Mesenchymal stem cell (in vitro differentiated cells and primary cell): ENCODE results near the gene TTC33.

Experiments
- DNase-seq: peaks from one replicate; pipeline ENCODE4 v3.0.0-alpha.2; 2013
- H2AFZ ChIP-seq: one replicate; pipeline ENCODE4 v1.6.1; 2013; ENCODE audit warnings: low read depth, mild to moderate bottlenecking, control low read depth, inconsistent platforms, low read length, moderate library complexity
- H2AK5ac ChIP-seq: 2 replicates; pipeline ENCODE4 v1.6.1; 2013; ENCODE audit warnings: low read length, moderate library complexity, mild to moderate bottlenecking, inconsistent platforms; ENCODE audit not compliant: severe bottlenecking
- H2BK120ac ChIP-seq: one replicate; pipeline ENCODE4 v1.6.1; 2013; ENCODE audit warnings: low read depth, mild to moderate bottlenecking, inconsistent platforms, low read length, moderate library complexity
- H2BK12ac ChIP-seq, 2 experiments: one replicate each; pipeline ENCODE4 v1.6.1; 2013; ENCODE audit warnings: inconsistent platforms in 2 of 2, low read length in 2 of 2, mild to moderate bottlenecking in 2 of 2, moderate library complexity in 2 of 2, control low read depth in 1 of 2
- H2BK15ac ChIP-seq: one replicate; pipeline ENCODE4 v1.6.1; 2013; ENCODE audit warnings: mild to moderate bottlenecking, low read depth, inconsistent platforms; ENCODE audit not compliant: poor library complexity, severe bottlenecking
- H2BK5ac ChIP-seq: 2 replicates; pipeline ENCODE4 v1.6.1; 2013; ENCODE audit warnings: low read depth, mild to moderate bottlenecking, low read length, control low read depth, inconsistent platforms; ENCODE audit not compliant: poor library complexity, severe bottlenecking
- H3K14ac ChIP-seq, 2 experiments: one replicate each; pipeline ENCODE4 v1.6.1; 2013; ENCODE audit warnings: inconsistent platforms in 2 of 2, low read length in 2 of 2, control low read depth in 1 of 2, mild to moderate bottlenecking in 1 of 2, moderate library complexity in 1 of 2
- H3K18ac ChIP-seq, 2 experiments: one replicate each; pipeline ENCODE4 v1.6.1; 2013; ENCODE audit warnings: inconsistent platforms in 2 of 2, low read length in 2 of 2, control low read depth in 1 of 2, low read depth in 1 of 2, mild to moderate bottlenecking in 1 of 2
- H3K23ac ChIP-seq, 2 experiments: one replicate each; pipeline ENCODE4 v1.6.1; 2013; ENCODE audit warnings: inconsistent platforms in 2 of 2, low read length in 2 of 2, mild to moderate bottlenecking in 2 of 2, moderate library complexity in 2 of 2, control low read depth in 1 of 2
- H3K27ac ChIP-seq: 2 replicates; pipeline ENCODE4 v1.5.1; 2013; ENCODE audit warnings: mild to moderate bottlenecking, moderate library complexity, low read length, control low read depth, inconsistent platforms; ENCODE audit not compliant: poor library complexity, severe bottlenecking
- H3K27me3 ChIP-seq, 2 experiments: 2 replicates each; pipeline versions ENCODE4 v1.6.1 to v1.7.0; 2013; ENCODE audit warnings: low read length in 2 of 2, mild to moderate bottlenecking in 2 of 2, moderate library complexity in 2 of 2, control low read depth in 1 of 2, inconsistent platforms in 1 of 2; ENCODE audit not compliant: control insufficient read depth in 1 of 2, insufficient read depth in 1 of 2
- H3K36me3 ChIP-seq, 2 experiments: 2 replicates each; pipeline versions ENCODE4 v1.6.1 to v1.7.0; 2013; ENCODE audit warnings: low read length in 2 of 2, control low read depth in 1 of 2, inconsistent platforms in 1 of 2, low read depth in 1 of 2, mild to moderate bottlenecking in 1 of 2; ENCODE audit not compliant: insufficient read depth in 2 of 2, control insufficient read depth in 1 of 2
- H3K4ac ChIP-seq, 2 experiments: one replicate each; pipeline ENCODE4 v1.6.1; 2013; ENCODE audit warnings: inconsistent platforms in 2 of 2, low read length in 2 of 2, mild to moderate bottlenecking in 2 of 2, moderate library complexity in 2 of 2, control low read depth in 1 of 2, low read depth in 1 of 2
- H3K4me1 ChIP-seq: 2 replicates; pipeline ENCODE4 v1.6.1; 2013; ENCODE audit warnings: low read depth, low read length, control low read depth; ENCODE audit not compliant: control insufficient read depth, insufficient read depth
- H3K4me2 ChIP-seq: 2 replicates; pipeline ENCODE4 v1.6.1; 2013; ENCODE audit warnings: low read length, mild to moderate bottlenecking, inconsistent platforms; ENCODE audit not compliant: poor library complexity, severe bottlenecking
- H3K4me3 ChIP-seq, 2 experiments: 2 replicates each; pipeline versions ENCODE4 v1.5.1 to v1.7.0; 2013; ENCODE audit warnings: low read length in 2 of 2, mild to moderate bottlenecking in 2 of 2, control low read depth in 1 of 2, low read depth in 1 of 2; ENCODE audit not compliant: insufficient read depth in 1 of 2
- H3K79me1 ChIP-seq: replicated peaks from 2 replicates; pipeline ENCODE4 v1.6.1; 2013; ENCODE audit warnings: mild to moderate bottlenecking, control low read depth, low read length, inconsistent platforms; ENCODE audit not compliant: poor library complexity, severe bottlenecking
- H3K9ac ChIP-seq: 2 replicates; pipeline ENCODE4 v1.7.0; 2013; ENCODE audit warnings: mild to moderate bottlenecking, low read length, moderate library complexity
- H3K9me3 ChIP-seq: 2 replicates; pipeline ENCODE4 v1.7.0; 2013; ENCODE audit warnings: mild to moderate bottlenecking, low read length; ENCODE audit not compliant: control insufficient read depth
- H4K8ac ChIP-seq: one replicate; pipeline ENCODE4 v1.6.1; 2013; ENCODE audit warnings: inconsistent platforms, mild to moderate bottlenecking, low read length, moderate library complexity
- H4K91ac ChIP-seq: one replicate; pipeline ENCODE4 v1.6.1; 2013; ENCODE audit warnings: mild to moderate bottlenecking, low read length, inconsistent platforms
- WGBS: methylation state at CpG from one replicate; pipeline ENCODE4 v1.1.7; 2013; ENCODE audit warnings: mixed read lengths; 5-methylcytosine and 5-hydroxymethylcytosine counted together

Gene TTC33

GRCh38 chr5:40674661-40675235 lies 81.0 kb downstream of the TTC33 start:
- Histone ChIP-seq H3K27ac (no peak overlapping the region), H3K18ac (no peak overlapping the region), H3K14ac (no peak overlapping the region), H4K8ac (no peak overlapping the region), H2BK5ac (no peak overlapping the region), H3K4me3 (no peak overlapping the region), H3K36me3 (no peaks in the 10 kb centered on the region), H2AK5ac (no peak overlapping the region), H3K79me1 (no peaks in the 10 kb centered on the region), H3K4me1 (peaks cover 2% of the 10 kb centered on the region), H3K23ac (no peak overlapping the region), H4K91ac (no peak overlapping the region), H3K4ac (no peak overlapping the region), H2BK120ac (no peak overlapping the region), H3K9ac (no peak overlapping the region), H3K27me3 (no peaks in the 10 kb centered on the region), H3K4me2 (no peak overlapping the region), H2BK15ac (no peak overlapping the region), H2BK12ac (no peak overlapping the region), H2AFZ (no peak overlapping the region), H3K9me3 (no peaks in the 10 kb centered on the region)
- 89% methylated on average over 6 of the region's 6 CpGs for WGBS
- DNase-seq, result no peak

DNA sequence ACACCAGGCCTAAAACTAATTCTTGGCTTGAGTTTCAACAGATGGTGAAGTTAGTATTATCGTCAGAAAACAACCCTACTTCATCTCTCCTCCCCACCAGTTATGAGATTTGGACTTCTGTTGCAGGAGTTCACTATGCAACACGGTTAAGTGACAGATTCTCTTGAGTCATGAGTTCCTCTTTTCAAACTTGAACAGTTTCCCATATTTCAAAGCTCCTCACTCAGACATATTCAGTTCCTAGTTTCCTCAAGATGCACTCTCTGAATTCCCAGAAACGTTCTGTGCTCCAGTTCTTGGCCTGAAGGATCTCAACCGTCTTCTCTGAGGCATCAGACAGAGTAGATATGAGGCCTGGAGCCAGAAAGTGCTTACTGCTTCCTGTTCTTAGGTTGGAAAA lies 83.3 kb downstream of the TTC33 start:
- Histone ChIP-seq H3K79me1 (no peaks in the 10 kb centered on the region), H3K14ac (no peak overlapping the region), H2BK5ac (no peak overlapping the region), H4K8ac (no peak overlapping the region), H3K4me3 (no peak overlapping the region), H2AK5ac (no peak overlapping the region), H2BK15ac (no peak overlapping the region), H3K9me3 (no peaks in the 10 kb centered on the region), H4K91ac (no peak overlapping the region), H3K4me1 (peaks cover 2% of the 10 kb centered on the region), H2AFZ (no peak overlapping the region), H3K9ac (no peak overlapping the region), H3K36me3 (no peaks in the 10 kb centered on the region), H3K27me3 (no peaks in the 10 kb centered on the region), H2BK120ac (no peak overlapping the region), H3K18ac (no peak overlapping the region), H3K23ac (no peak overlapping the region), H3K4me2 (no peak overlapping the region), H2BK12ac (no peak overlapping the region), H3K27ac (no peak overlapping the region), H3K4ac (no peak overlapping the region)
- no peak for DNase-seq
- 78% methylated on average over 3 of the region's 4 CpGs for WGBS

- Histone ChIP-seq H2AK5ac (no peak overlapping the region), H2BK15ac (no peak overlapping the region), H3K36me3 (no peaks in the 10 kb centered on the region), H2BK12ac (no peak overlapping the region), H3K4me1 (no peaks in the 10 kb centered on the region), H3K27ac (no peak overlapping the region), H3K4me2 (no peak overlapping the region), H2AFZ (no peak overlapping the region), H3K4me3 (no peak overlapping the region), H3K14ac (no peak overlapping the region), H3K23ac (no peak overlapping the region), H3K4ac (no peak overlapping the region), H2BK5ac (no peak overlapping the region), H3K18ac (no peak overlapping the region), H3K79me1 (no peaks in the 10 kb centered on the region), H2BK120ac (no peak overlapping the region), H3K9ac (no peak overlapping the region), H4K91ac (no peak overlapping the region), H3K27me3 (no peaks in the 10 kb centered on the region), H4K8ac (no peak overlapping the region), H3K9me3 (no peaks in the 10 kb centered on the region)
- DNase-seq, result peak; percentile 51
- 90% methylated on average over 3 of the region's 6 CpGs for WGBS
Measured at GRCh38 chr5:40669606-40670390, 86.0 kb downstream of the TTC33 start.

- H2AK5ac ChIP-seq, result no peak overlapping the region
- no peak overlapping the region for H3K27ac ChIP-seq
- no peak overlapping the region for H2BK12ac ChIP-seq
- H3K23ac ChIP-seq, result no peak overlapping the region
- no peaks in the 10 kb centered on the region for H3K4me1 ChIP-seq
- DNase-seq, result no peak
- H3K27me3 ChIP-seq, result no peaks in the 10 kb centered on the region
- no peaks in the 10 kb centered on the region for H3K36me3 ChIP-seq
- no peak overlapping the region for H3K4ac ChIP-seq
- H3K4me2 ChIP-seq, result no peak overlapping the region
- H4K91ac ChIP-seq, result no peak overlapping the region
- no peaks in the 10 kb centered on the region for H3K79me1 ChIP-seq
- no peak overlapping the region for H2BK15ac ChIP-seq
- no peak overlapping the region for H2AFZ ChIP-seq
- no peak overlapping the region for H3K18ac ChIP-seq
- H3K14ac ChIP-seq, result no peak overlapping the region
- H3K9me3 ChIP-seq, result no peaks in the 10 kb centered on the region
- H3K9ac ChIP-seq, result no peak overlapping the region
- H2BK5ac ChIP-seq, result no peak overlapping the region
- H4K8ac ChIP-seq, result no peak overlapping the region
- H3K4me3 ChIP-seq, result no peak overlapping the region
- H2BK120ac ChIP-seq, result no peak overlapping the region
Measured at GRCh38 chr5:40667161-40667663, 88.5 kb downstream of the TTC33 start.
